ENCODE measurements around the gene HAUS2.

GRCh38 chr15:42547918-42548248, 755 bp upstream of the HAUS2 start:
- TF ChIP-seq CTCF (IDR thresholded peaks at IDR 0.05; ENCODE audit: insufficient read depth, low read length, poor library complexity, severe bottlenecking): no peak
- no peak for TF ChIP-seq EZH2phosphoT487 (conservative IDR thresholded peaks at IDR 0.05; ENCODE audit: low read length)
